NCI-H69 (cell line): ENCODE results near the gene PPY.
"Not testable (repeated sequence)": the region's sequence is repeated elsewhere in the genome, so short reads cannot be mapped to it uniquely, and the experiment has no call there.

Source experiments
- DNase-seq: peaks from one replicate; lab custom pipeline; 2025; lab: John Stamatoyannopoulos, UW

PPY gene

GRCh38 chr17:43942051-43942685 lies at the start of gene PPY:
PPY (minus strand) TSS chr17:43942476; CDS start chr17:43941654, 822 bp downstream.
- DNase-seq = no peak

GRCh38 chr17:43988301-43988700 lies 46.0 kb upstream of the PPY start:
- DNase-seq = no peak

- DNase-seq = no peak
Observed at GRCh38 chr17:43987131-43988021, 45.1 kb upstream of the PPY start.

GRCh38 chr17:43986225-43986981 lies 44.1 kb upstream of the PPY start:
- DNase-seq = no peak

GRCh38 chr17:43984521-43984920 lies 42.2 kb upstream of the PPY start:
- DNase-seq = no peak

- peak; percentile 58 for DNase-seq
Observed at GRCh38 chr17:43983515-43984411, 41.5 kb upstream of the PPY start.

- DNase-seq = no peak
Observed at GRCh38 chr17:43983196-43983514, 40.9 kb upstream of the PPY start.

GRCh38 chr17:43982171-43982570 lies 39.9 kb upstream of the PPY start:
- no peak for DNase-seq

- DNase-seq = no peak
Observed at GRCh38 chr17:43979671-43980070, 37.4 kb upstream of the PPY start.

- no peak for DNase-seq
Observed at GRCh38 chr17:43979011-43979410, 36.7 kb upstream of the PPY start.

GRCh38 chr17:43978078-43978477 lies 35.8 kb upstream of the PPY start:
- no peak for DNase-seq

GRCh38 chr17:43976963-43977837 lies 34.9 kb upstream of the PPY start:
- DNase-seq = no peak

GRCh38 chr17:43975898-43976297 lies 33.6 kb upstream of the PPY start:
- no peak for DNase-seq

GRCh38 chr17:43974382-43975266 lies 32.3 kb upstream of the PPY start:
- DNase-seq = no peak

GRCh38 chr17:43972444-43973212 lies 30.4 kb upstream of the PPY start:
- DNase-seq = not testable (repeated sequence)

GRCh38 chr17:43971436-43971835 lies 29.2 kb upstream of the PPY start:
- not testable (repeated sequence) for DNase-seq

GRCh38 chr17:43970366-43970765 lies 28.1 kb upstream of the PPY start:
- DNase-seq = no peak

GRCh38 chr17:43967251-43967875 lies 25.1 kb upstream of the PPY start:
- DNase-seq = no peak
